Measurements from ENCODE around the gene ZNF577.
"Not testable (repeated sequence)": the region's sequence is repeated elsewhere in the genome, so short reads cannot be mapped to it uniquely, and the experiment has no call there.

Gene ZNF577

DNA sequence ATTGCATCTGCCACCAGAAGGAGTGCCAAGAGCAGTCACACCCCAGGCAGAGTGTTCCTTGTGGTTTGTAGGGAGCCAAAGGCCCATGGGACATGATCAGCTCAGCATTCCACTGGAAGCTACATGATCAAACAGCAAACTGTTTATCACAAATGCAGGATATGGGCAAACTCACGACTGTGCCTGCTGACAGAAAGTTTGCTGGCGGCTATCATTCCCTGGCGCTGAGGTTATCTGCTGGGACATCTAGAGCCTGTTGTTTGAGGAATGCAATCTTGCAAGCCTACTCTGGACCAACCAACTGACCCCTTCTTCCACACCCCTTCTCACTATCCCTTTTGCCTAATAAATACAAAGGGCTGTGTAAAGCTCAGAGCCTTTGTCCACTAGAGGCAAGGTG, 31.9 kb upstream of the ZNF577 start:
- DNase-seq (ENCODE audit: low read depth), result no peak
- TF ChIP-seq, protein P1, sequence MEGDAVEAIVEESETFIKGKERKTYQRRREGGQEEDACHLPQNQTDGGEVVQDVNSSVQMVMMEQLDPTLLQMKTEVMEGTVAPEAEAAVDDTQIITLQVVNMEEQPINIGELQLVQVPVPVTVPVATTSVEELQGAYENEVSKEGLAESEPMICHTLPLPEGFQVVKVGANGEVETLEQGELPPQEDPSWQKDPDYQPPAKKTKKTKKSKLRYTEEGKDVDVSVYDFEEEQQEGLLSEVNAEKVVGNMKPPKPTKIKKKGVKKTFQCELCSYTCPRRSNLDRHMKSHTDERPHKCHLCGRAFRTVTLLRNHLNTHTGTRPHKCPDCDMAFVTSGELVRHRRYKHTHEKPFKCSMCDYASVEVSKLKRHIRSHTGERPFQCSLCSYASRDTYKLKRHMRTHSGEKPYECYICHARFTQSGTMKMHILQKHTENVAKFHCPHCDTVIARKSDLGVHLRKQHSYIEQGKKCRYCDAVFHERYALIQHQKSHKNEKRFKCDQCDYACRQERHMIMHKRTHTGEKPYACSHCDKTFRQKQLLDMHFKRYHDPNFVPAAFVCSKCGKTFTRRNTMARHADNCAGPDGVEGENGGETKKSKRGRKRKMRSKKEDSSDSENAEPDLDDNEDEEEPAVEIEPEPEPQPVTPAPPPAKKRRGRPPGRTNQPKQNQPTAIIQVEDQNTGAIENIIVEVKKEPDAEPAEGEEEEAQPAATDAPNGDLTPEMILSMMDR (conservative IDR thresholded peaks at IDR 0.05; ENCODE audit: low read length), result no peak
- no peak overlapping the region for H3K4me3 ChIP-seq (ENCODE audit: low read length)

DNA sequence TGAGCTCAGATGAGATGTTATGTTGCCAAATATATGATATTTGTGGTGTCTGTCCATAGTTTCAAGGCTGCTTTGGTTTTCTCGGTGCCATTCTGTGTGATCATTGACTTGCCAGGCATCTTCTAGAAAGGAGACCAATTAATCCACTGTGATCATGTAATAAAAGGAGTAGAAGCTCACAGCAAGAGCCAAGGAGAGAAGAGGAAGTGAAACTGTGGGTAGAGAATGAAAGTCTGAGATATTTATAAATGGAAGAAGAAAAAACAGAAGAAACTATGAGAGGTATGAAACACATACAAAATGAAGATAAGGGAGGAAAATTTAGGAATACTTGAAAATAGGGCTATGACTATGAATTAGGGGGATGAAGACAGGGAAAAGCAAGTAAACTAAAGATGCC, 28.4 kb upstream of the ZNF577 start:
- H3K4me3 ChIP-seq (ENCODE audit: low read length), result no peak overlapping the region
- DNase-seq (ENCODE audit: low read depth), result no peak
- TF ChIP-seq, protein P1 (conservative IDR thresholded peaks at IDR 0.05; ENCODE audit: low read length), result no peak

DNA sequence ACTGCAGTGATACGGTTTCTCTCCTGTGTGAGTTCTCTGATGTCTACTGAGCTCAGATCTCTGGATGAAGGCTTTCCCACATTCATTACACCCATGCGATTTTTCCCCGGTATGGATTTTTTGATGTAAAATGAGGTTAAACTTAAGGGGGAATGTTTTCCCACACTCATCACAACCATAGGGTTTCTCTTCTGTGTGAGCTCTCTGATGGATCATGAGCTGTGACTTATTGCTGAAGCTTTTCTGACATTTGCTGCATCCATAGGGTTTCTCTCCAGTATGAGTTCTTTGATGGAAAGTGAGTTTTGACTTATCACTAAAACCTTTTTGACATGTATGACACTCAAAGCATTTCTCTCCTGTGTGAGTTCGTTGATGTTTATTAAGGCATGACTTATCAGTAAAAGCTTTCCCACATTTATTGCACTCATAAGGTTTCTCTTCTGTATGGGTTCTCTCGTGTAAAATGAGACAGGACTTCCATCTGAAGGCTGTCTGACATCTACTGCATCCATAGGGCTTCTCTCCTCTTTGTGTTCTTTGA, 27.6 kb upstream of the ZNF577 start:
- TF ChIP-seq, protein P1 (conservative IDR thresholded peaks at IDR 0.05; ENCODE audit: low read length), result no peak
- H3K4me3 ChIP-seq (ENCODE audit: low read length), result no peak overlapping the region

DNA sequence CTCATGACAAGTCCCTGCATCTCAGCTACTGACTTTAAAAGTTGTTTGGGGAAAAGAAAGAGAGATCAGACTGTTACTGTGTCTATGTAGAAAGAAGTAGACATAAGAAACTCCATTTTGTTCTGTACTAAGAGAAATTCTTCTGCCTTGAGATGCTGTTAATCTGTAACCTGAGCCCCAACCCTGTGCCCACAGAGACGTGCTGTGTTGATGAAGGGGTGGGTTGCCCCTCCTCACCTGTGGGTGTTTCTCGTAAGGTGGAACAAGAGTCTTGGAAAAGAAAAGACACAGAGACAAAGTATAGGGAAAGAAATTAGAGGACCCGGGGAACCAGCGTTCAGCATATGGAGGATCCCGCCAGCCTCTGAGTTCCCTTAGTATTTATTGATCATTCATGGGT, 20.2 kb upstream of the ZNF577 start:
- H3K4me3 ChIP-seq (ENCODE audit: low read length); DNase-seq (ENCODE audit: low read depth): not testable (repeated sequence)

More for the DNA sequence above, 27.6 kb upstream of the ZNF577 start:
- DNase-seq (ENCODE audit: low read depth), result no peak

DNA sequence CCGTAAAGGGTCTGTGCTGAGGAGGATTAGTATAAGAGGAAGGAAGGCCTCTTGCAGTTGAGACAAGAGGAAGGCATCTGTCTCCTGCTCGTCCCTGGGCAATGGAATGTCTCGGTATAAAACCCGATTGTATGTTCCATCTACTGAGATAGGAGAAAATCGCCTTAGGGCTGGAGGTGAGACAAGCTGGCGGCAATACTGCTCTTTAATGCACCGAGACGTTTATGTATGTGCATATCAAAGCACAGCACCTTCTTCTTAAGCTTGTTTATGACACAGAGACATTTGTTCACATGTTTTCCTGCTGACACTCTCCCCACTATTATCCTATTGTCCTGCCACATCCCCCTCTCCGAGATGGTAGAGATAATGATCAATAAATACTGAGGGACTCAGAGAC, 18.4 kb upstream of the ZNF577 start:
- not testable (repeated sequence) for DNase-seq (ENCODE audit: low read depth); H3K4me3 ChIP-seq (ENCODE audit: low read length)

DNA sequence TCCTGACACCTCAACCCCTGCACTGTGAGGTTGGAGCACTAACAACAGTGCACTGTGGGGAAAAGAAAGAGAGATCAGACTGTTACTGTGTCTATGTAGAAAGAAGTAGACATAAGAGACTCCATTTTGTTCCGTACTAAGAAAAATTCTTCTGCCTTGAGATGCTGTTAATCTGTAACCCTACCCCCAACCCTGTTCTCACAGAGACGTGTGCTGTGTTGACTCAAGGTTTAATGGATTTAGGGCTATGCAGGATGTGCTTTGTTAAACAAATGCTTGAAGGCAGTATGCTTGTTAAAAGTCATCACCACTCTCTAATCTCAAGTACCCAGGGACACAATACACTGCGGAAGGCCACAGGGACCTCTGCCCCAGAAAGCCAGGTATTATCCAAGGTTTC, 17.9 kb upstream of the ZNF577 start:
- DNase-seq (ENCODE audit: low read depth); H3K4me3 ChIP-seq (ENCODE audit: low read length): not testable (repeated sequence)

DNA sequence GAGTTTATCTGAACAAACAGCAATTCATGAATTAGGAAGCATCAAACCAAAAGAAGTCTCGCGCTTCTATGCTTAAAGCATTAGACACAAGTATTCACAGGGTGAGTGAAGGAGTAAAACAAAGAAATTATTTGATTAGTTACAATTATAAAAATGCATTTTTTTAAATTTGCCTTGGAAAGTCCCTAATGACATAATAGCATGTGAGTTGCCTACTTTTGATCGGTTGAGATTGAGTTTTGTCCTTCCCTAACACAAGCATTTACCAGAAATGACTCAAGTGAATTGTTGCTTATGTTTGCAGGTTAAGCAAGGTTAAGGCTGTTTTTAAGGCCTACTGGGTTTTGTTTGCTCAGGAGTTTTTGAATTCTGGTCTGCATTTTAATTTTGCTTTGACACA, 17.5 kb upstream of the ZNF577 start:
- no peak overlapping the region for H3K4me3 ChIP-seq (ENCODE audit: low read length)
- no peak for DNase-seq (ENCODE audit: low read depth)
- TF ChIP-seq, protein P1 (conservative IDR thresholded peaks at IDR 0.05; ENCODE audit: low read length), result no peak

DNA sequence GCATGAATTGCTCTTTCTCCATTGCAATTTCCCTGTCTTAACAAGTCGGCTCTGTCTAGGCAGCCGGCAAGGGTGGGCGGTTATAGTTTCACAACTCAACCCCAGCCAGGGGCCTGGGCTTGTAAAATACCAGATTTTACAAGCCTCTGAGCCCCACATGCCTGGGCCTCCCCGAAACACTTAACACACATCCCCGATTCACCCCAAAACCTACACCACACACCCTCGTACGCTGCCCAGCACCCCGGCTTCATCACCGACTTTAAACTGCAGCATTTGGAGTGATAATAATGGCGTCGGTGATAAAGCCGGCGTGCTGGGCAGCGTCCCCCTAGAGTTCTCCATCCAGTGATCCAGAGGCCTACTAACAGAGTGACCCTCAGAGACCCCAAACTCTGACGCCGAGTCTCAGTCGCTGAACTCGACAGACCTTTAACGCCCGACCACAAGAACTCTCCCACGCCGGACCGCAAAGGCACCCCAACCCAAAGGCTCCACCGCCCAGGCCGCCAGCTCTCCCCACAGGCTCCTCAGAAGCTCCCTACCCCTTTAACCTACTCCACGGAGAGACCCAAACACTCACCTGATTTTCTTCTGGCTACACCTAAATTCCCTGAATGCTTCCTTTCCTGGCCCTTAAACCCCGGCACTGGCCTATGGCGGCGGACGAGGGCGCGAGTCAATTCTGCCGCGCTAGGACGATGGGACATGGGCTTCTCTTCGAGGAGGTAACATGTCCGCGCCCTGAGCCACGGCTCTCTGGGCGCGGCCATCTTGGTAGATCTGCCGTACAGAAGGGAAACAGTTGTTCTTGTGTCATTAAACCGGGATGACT, 16.8 kb upstream of the ZNF577 start, which contains the start of gene ZNF649:
Gene ZNF649, minus strand, starts transcription at position 687 of the 835 bp plus-strand sequence. CDS start 4,910 bp downstream, outside the sequence.
- DNase-seq (ENCODE audit: low read depth), result peak; percentile 82
- TF ChIP-seq, protein P1 (conservative IDR thresholded peaks at IDR 0.05; ENCODE audit: low read length), result no peak; the same call in 1 of the 2 replicates
- peak within 1 kb of the TSS; percentile 90 for H3K4me3 ChIP-seq (ENCODE audit: low read length)
